T-helper 22 cell (primary cell): ENCODE data around the gene PITPNC1.
"Not testable (repeated sequence)": the region's sequence is repeated elsewhere in the genome, so short reads cannot be mapped to it uniquely, and the experiment has no call there.

Source experiments
- DNase-seq: peaks from one replicate; pipeline ENCODE4 v3.0.0-alpha.2; 2020; ENCODE audit warnings: low read depth

PITPNC1 gene

GRCh38 chr17:67515490-67516083, 138.5 kb downstream of the PITPNC1 start:
- DNase-seq, result no peak

DNA sequence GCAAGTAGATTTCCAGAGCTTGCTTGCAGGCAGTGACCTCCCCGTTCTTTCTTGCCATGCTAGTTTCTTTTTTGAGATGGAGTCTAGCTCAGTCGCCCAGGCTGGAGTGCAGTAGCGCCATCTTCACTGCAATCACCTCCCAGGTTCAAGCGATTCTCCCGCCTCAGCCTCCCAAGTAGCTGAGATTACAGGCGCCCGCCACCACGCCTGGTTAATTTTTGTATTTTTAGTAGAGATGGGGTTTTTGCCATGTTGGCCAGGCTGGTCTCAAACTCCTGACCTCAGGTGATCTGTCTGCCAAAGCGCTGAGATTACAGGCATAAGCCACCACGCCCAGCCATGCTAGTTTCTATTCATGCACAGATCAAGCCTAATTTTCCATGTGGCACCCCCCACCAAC, 139.5 kb downstream of the PITPNC1 start:
- not testable (repeated sequence) for DNase-seq

DNA sequence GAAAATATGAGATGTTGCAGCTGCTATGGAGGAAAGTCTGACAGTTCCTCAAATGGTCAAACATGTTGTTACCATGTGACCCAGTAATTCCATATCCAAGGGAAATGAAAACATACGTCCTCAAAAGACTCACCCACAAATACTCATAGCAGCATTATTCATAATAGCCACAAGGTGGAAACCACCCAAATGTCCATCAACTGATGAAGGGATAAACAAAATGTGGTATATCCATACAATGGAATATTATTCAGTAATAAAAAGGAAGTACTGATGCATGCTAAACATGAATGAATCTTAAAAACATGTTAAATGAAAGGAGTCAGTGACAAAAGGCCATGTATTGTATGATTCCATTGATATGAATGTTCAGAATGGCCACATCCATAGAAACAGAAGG, 140.2 kb downstream of the PITPNC1 start:
- no peak for DNase-seq

DNA sequence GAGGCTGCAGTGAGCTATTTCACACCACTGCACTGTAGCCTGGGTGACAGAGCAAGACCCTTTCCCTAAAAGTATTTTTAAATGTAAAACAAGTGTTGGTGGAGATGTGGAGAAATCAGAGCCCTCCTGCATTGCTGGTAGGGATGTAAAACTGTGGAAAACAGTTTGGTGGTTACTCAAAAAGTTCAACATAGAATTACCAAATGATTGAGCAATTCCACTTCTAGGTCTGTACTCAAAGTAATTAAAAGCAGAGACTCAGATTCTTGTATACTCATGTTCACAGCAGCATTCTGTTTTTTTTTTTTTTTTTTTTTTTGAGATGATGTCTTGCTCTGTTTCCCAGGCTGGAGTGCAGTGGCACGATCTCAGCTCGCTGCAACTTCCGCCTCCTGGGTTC, 141.8 kb downstream of the PITPNC1 start:
- DNase-seq, result no peak

GRCh38 chr17:67519801-67520251, 142.7 kb downstream of the PITPNC1 start:
- no peak for DNase-seq

DNA sequence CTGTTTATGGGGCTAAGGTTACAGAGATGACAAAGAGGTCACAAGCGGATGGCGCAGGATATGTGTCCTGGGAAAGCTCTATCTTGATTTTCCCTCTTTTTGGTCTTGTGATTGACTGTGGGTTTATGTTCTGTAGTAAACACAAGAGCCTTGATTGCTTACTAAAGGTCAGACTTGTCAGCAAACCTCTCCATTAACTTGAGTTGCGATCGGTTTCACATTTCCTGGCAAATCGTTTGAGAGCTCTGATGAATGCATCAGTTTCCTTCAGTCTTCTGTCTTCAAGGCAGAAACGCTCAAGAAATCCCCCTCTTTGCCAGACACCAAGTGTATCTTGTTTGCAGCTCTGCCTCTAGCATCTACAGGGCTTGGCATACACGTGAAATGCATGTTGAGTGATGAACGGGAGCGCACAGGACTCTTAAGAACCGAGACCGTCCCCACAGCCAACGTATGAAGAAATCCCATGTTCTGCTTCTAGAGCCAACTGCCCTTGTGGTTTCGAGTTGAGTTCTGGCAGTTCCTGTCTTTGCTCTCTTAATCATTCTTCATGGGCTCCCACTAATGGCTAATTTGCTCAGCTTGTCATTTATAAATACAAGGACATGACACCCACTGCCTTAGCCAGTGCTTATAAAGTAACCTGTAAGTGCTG, 143.3 kb downstream of the PITPNC1 start:
- DNase-seq, result no peak

DNA sequence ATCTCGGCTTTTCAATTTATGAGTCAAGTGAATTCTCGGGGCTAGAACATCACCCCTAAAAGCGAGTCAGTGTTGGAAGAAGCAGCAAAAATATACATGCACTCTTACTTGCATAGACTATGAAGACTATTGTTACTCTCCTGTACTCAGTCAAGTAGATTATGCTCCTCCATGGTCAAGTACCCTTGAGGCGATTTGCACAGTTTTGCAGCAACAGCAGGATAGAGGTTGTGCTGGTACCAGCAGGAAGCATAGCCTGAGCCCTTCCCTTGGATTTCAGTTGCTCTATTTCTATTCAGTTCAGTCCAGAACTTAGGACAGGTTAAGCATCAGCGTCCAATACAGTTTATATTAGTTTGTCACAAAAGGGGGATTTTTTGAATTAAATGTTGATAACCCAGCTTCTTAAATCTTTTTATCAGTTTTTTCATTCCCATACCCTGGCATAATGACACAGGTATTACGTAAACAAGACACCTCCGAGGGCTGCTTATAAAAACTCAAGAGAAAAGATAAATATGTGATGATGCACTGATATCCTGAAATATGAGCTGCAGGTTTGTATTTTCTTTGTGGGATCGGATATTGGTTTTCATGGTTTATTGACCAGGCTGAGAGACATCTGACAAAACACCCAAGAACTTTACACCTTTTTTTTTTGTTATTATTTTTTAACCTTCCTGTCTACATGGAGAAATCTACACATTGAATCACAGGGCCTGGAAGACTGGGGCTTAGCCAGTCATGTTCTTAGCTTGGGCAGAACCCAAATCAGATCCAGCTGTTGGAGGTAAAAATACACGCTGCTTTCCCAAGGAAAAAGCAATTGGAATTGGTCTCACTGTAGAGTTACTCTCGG, 144.1 kb downstream of the PITPNC1 start:
- DNase-seq, result no peak

DNA sequence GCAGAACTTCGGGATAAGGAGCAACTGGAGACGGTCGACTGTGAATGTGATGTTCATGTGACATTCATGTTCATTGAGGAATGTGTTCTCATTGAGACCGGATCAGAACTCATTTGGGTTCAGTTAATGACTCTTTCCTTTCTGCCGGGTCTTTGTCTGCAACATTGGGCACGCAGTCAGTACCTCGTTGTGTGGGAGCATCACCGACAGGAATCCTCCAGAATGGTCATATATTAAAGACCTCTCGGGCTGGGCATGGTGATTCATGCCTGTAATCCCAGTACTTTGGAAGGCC, 144.6 kb downstream of the PITPNC1 start:
- DNase-seq, result no peak

- DNase-seq, result no peak
Observed at GRCh38 chr17:67523101-67523500, 146.0 kb downstream of the PITPNC1 start.

DNA sequence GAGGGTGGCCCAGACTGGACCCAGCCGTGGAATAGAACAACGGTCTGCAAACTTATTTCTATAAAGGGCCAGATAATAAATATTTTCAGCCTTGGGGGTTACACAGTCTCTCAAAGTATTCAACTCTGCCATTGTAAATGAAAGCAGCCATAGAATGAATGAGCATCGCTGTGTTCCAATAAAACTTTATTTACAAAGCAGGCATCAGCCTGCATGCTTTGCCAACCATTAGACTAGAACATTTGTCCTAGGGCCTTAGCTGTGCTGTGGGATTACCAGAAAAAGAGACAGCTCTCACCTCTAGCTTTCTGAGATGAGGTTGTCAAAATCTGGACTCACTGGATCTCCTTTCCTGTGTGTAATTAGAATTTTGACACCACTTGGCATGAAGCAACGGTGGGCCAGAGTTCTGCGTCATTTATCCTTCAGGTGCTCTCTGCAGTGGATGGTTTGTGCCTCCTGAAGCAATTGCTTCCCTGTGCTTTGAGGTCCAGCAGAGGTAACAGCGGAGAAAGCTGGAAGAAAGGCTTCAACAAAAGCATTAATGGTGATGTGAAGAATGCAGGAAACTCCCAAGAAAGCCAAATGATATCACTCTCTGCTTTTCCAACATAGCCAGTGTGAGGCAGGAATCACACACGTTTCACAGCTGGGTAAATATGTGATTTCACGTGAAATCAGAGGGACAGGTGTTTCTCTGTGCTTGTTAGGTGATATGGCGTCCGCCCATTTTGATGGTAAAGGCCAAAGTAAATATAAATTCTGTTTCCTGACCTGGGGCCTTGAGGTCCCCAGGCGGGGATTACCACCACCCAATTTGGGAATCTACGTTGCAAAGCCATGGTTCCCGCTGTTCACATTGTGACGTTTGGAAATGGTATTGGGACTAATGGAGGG, 148.4 kb downstream of the PITPNC1 start:
- DNase-seq, result no peak

DNA sequence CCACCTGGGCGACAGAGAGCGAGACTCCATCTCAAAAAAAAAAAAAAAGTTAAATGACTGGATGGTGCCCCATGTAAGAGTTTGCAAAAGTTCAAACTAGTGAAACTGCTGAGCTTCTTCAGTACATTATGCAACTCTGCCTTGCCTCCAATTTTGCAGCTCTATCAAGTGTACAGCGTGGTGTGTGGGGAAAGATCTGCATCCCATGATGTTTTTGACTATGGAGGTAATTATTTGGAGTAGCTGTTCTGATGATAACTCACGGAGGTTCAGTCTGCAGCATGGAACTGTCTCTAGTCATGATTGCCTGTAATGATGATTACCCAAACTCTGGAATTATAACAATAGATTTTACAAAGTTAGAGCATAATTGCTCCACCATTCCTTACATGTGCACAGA, 149.6 kb downstream of the PITPNC1 start:
- DNase-seq, result no peak

- DNase-seq, result no peak
Observed at GRCh38 chr17:67528751-67529436, 151.8 kb downstream of the PITPNC1 start.

DNA sequence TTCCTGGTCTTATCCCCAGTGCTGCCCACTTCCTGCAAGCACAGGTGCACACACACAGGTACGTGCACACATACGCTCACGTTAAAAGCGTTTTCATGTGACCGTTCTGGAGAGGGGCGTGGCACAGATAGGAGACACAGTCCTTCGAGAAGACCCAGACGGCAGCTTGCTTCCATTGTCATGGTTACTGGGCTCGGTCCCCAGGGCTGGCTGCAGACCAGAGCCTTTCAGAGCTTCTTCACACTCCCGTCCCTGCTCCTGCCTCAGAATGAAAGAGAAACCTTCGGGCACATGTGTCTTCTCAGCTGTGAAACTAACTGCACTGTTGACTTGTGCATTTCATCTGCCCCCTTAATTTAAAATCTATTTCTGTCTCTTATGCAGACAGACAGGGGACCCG, 154.2 kb downstream of the PITPNC1 start:
- no peak for DNase-seq

- DNase-seq, result no peak
Observed at GRCh38 chr17:67532326-67532871, 155.3 kb downstream of the PITPNC1 start.

GRCh38 chr17:67534941-67535340, 157.9 kb downstream of the PITPNC1 start:
- DNase-seq, result no peak

- no peak for DNase-seq
Observed at GRCh38 chr17:67542219-67543114, 165.4 kb downstream of the PITPNC1 start.

DNA sequence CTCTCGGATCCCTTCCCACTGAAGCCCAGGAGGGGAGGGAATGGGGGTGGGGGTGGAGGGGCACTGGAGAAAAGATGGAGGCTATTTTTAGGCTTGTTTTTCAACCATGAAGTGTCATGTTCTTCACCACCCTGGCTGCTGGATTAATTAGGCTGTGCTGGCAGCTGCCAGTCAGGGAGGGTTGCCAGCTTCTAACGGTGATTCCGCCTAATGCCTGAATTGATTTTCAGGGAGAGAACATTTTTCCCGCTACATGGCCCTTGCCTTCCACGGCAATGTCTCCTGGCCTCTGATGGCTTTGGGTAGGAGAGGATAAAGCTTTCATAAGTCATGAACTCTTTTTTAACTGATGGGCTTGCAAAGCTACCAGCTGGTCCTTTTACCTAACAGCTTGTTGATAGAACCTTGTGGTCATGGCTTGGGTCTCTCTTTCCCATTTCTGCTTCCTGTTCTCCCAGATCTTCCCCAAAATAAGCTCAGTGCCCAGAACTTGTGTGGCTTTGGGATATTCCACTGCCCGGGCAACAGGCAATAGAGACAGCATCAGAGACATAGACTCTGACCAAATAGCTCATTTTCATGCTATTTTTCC, 167.4 kb downstream of the PITPNC1 start:
- no peak for DNase-seq

DNA sequence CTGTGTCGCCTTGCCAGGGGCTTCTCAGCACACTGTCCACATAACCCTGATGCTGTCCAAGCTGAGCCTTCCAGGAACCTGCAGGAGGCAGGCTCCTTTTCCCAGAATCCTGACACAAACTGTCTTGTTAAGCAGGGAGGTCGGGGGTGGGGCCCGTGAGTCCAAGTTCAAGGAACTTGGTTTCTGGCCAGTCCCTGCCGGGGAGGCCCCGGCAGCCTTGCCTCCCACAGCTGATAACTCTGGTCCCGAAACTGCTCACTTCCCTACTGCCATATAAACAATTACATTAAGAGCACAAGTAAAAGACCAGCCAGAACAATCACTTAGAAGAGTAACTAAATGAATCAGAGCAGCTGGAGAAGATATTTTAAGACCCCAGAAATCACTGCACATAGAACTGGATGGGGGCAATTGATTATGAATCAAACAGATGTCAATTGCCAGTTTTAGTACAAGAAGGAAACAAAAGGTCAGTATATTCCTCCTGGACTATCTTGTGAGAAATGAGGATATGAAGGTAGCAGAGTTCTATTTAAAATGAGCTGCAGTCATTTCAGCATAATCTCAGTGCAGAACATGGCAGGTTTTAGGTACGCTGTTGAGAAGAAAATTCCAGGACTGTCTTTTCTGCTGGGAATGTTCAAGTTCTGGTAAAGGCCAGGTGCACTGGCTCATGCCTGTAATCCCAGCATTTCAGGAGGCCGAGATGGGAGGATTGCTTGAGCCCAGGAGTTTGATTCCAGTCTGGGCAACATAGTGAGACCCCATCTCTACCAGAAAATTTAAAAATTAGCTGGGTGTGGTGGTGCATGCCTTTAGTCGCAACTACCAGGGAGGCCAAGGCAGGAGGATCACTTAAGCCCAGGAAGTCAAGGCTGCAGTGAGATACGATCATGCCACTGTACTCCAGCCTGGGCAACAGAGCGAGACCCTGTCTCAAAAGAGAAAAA, 169.8 kb downstream of the PITPNC1 start:
- DNase-seq, result no peak

- DNase-seq, result no peak
Observed at GRCh38 chr17:67548693-67549092, 171.6 kb downstream of the PITPNC1 start.
